RWPE1 (cell line): ENCODE data around the gene MEF2A.
"Not testable (repeated sequence)": the region's sequence is repeated elsewhere in the genome, so short reads cannot be mapped to it uniquely, and the experiment has no call there.

Experiments used
- CTCF ChIA-PET: fragments of 350-600 bp; sonication (Branson Sonifier 250); formaldehyde crosslinking; extraction: SDS; loops from one replicate; lab custom pipeline; 2021; lab: Yijun Ruan, JAX
- POLR2A ChIA-PET: fragments of 400-600 bp; formaldehyde crosslinking; extraction: SDS; loops from one replicate; lab custom pipeline; 2020; ENCODE audit warnings: antibody characterized with exemption; ENCODE audit not compliant: low non-redundant PET; lab: Yijun Ruan, JAX
- DNase-seq: peaks from one replicate; pipeline ENCODE4 v3.0.0; 2012; ENCODE audit warnings: low spot score
- H3K27ac ChIP-seq: fragments of 450-650 bp; 2 replicates; pipeline ENCODE4 v1.5.1; 2017
- TF ChIP-seq, protein P1 (sequence below): fragments of 450-650 bp; conservative IDR thresholded peaks from 2 replicates; pipeline ENCODE4 v1.5.1; 2017; ENCODE audit warnings: low read depth, mild to moderate bottlenecking

MEF2A gene

DNA sequence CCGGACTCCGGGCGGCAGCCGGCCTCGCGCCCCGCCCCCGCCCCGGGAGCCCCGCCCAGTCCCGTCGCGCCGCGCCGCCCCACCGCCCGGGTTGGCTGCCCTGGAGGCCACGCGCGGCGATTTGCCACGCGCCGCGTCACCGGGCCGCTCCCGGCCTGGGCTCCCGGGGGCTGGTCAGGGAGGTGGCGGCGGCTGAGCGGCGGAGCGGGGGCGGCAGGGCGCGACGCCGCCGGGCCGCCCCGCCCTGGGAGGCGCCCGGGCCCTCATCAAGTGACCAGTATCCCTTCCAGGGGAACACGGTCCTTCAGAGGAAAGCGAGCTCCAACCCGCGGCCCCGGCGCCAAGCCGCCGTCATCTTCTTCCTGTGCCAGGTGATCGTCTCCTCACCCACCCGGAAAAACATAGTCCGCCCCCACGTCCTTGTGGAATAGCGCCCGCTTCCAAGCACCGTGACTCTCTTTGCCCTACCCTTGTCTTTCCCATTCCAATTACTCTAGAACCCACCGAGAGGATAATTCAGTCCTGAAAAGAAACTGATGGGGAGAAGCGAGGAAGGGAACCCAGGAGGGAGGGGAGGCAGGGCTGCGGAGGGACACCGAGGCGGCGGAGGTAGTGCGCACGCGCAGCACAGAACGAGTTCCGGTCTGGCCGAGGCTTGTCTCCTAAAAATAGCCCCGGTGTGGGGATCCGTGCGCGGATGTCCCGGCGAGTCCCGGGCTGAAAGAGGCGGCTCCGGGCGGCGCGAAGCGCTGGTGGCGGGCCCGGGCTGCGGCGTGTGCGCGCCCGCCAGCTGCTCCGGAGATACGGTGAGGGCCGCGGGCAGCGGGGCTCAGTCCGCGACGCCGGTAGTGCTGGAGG, at the start of gene MEF2A:
TSS of gene MEF2A (plus strand) at position 686 of the 858 bp plus-strand sequence. CDS start 67,136 bp downstream, outside the sequence.
- peak; percentile 97 for DNase-seq
- CTCF ChIA-PET: interaction anchor here (1.2 to 2.5 kb wide), 2 partner anchors 154 to 156 kb away, joined by 3 to 10 read pairs; no protein-coding TSS in a partner anchor
- TF ChIP-seq, protein P1, sequence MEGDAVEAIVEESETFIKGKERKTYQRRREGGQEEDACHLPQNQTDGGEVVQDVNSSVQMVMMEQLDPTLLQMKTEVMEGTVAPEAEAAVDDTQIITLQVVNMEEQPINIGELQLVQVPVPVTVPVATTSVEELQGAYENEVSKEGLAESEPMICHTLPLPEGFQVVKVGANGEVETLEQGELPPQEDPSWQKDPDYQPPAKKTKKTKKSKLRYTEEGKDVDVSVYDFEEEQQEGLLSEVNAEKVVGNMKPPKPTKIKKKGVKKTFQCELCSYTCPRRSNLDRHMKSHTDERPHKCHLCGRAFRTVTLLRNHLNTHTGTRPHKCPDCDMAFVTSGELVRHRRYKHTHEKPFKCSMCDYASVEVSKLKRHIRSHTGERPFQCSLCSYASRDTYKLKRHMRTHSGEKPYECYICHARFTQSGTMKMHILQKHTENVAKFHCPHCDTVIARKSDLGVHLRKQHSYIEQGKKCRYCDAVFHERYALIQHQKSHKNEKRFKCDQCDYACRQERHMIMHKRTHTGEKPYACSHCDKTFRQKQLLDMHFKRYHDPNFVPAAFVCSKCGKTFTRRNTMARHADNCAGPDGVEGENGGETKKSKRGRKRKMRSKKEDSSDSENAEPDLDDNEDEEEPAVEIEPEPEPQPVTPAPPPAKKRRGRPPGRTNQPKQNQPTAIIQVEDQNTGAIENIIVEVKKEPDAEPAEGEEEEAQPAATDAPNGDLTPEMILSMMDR: no peak
- POLR2A ChIA-PET: interaction anchor here (0.6 to 0.7 kb wide), 2 partner anchors 141 to 155 kb away, joined by 3 to 5 read pairs; no protein-coding TSS in a partner anchor
- peak within 1 kb of the TSS; percentile 96 for H3K27ac ChIP-seq

DNA sequence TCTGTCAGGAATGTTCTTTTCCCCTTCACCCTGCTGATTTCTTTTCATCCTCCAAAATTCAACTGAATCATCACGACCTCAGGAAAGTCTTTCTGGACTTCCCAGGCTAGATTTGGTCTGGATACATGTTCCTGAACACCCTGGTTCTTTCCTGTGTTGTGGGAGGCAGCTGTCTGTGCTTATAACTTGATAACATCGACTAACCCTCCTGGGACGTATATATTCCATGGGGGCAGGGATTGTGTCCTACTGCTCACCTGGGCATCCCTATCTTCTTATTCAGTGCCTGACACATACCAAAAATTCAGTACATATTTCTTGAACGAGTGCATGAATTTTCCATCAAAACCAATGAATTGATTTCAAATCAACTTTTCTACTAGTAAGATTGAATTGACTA, 47.6 kb upstream of the MEF2A start:
- POLR2A ChIA-PET: no interaction called here
- H3K27ac ChIP-seq: no peak overlapping the region
- no peak for DNase-seq
- TF ChIP-seq, protein P1: no peak
- CTCF ChIA-PET: interaction anchor here (0.7 kb wide), 1 partner anchor 14 kb away, joined by 7 read pairs; no protein-coding TSS in a partner anchor

DNA sequence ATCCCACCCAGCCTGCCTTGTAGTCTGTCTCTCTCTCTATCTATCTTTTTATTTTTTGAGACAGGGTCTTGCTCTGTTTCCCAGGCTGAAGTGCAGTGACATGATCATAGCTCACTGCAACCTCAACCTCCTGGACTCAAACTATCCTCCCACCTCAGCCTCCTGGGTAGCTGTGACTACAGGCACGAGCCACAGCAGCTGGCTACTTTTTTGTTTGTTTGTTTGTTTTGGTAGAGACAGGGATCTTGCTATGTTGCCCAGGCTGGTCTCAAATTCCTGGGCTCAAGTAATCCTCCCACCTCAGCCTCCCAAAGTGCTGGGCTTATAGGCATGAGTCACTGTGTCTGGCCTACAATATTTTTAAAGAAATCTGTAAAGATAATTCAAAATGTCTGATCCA, 46.4 kb upstream of the MEF2A start:
- DNase-seq, POLR2A ChIA-PET, H3K27ac ChIP-seq: not testable (repeated sequence)
- CTCF ChIA-PET: interaction anchor here (0.7 kb wide), 1 partner anchor 870 kb away, joined by 3 read pairs; no protein-coding TSS in a partner anchor

DNA sequence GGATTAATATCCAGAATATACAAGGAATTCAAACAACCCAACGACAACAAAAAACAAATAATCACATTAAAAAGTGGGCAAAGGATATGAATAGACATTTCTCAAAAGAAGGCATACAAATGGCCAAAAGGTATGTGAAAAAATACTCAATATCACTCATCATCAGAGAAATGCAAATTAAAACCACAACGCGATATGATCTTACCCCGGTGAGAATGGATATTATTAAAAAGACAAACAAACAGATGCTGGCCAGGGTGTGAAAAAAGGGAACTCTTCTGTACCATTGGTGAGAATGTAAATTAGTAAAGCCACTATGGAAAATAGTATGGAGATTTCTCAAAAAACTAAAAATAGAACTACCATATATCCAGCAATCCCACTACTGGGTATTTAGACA, 43.5 kb upstream of the MEF2A start:
- TF ChIP-seq, protein P1: no peak
- ChIA-PET CTCF (no interaction called here), POLR2A (no interaction called here)
- DNase-seq: no peak
- H3K27ac ChIP-seq: no peak overlapping the region

DNA sequence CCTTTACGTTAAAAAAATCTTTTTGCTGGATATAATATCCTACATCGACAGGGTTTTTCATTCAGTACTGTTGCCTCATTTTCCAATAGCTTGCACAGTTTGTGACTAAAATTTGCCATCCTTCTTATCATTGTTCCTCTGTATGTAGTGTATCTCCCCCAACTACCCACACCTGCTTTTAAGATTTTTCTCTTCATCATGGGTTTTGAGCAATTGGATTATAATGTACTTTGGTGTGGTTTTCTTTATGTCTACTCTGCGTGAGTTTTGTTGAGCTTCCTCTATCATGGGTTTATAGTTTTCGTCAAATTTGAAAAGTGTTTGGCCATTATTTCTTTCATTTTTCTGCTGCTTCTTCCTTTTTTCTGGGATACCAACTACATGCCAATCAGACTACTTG, 39.6 kb upstream of the MEF2A start:
- H3K27ac ChIP-seq: no peak overlapping the region
- DNase-seq: no peak
- TF ChIP-seq, protein P1: no peak
- ChIA-PET POLR2A (no interaction called here), CTCF (no interaction called here)

DNA sequence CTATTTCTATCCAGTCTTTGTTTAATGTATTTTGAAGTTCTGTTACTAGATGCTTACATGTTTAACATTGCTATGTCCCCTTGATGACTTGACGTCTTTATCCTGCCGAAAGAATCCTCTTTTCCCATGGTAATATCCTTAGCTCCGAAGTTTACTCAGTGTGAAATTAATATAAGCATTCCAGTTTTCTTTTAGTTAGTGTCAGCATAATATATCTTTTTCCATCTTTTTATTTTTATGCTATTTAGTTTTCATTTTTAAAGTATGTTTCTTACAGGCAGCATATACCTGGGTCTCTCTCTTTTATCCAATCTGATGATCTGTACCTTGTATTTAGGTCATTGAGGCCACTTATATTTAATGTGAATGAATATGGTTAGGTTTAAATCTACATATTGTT, 39.1 kb upstream of the MEF2A start:
- DNase-seq: no peak
- POLR2A ChIA-PET: no interaction called here
- CTCF ChIA-PET: no interaction called here
- TF ChIP-seq, protein P1: no peak
- H3K27ac ChIP-seq: no peak overlapping the region
